GM10847 (cell line): Measurements from ENCODE around the gene ZFYVE9.

ENCODE experiments used
- POLR2A ChIP-seq: IDR thresholded peaks from 2 replicates; pipeline ENCODE4 v1.6.1; 2011; ENCODE audit not compliant: insufficient read length; ENCODE audit errors: extremely low read depth

The ZFYVE9 gene

DNA sequence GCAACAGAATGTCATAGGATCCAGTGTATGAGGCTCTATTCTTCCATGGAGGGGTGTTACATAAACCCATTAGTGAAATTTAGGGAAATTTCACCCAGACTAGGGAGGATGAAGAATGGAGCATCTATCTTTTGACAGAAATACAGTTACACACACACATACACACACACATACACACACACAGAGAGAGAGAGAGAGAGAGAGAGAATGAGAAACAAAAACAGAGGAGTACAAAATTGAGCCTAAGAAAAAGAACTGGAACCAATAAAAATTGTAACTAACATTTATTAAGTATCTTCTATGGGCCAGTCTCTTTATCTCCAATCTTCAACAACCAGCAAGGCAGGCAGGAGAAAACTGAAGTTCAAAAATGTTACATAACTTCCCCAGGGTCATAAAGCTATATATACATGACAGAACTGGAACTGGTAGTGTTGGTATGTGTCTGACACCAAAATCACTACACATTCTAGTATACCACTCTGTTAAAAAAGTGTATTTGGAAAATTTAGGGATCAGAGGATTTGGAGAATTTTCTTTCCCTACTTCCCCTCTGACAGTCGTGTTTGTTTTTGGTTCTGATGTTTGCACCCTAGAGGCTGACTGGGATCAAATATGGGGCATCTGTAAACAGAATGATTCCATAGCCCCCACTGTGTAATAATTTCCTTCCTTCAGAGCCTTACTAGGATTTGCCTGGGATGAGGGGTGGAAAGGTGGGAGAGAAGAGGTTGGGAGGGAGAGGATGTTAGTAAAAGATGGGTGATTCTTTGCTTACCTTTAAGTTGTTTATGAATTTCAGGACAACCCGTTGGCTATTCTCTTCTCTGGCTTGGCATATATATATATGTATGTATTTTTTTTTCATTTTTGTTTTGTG is 1.0 kb upstream of the ZFYVE9 start:
- no peak for TF ChIP-seq POLR2A

- no peak for TF ChIP-seq POLR2A
Observed at GRCh38 chr1:52142220-52143183, 613 bp downstream of the ZFYVE9 start.

DNA sequence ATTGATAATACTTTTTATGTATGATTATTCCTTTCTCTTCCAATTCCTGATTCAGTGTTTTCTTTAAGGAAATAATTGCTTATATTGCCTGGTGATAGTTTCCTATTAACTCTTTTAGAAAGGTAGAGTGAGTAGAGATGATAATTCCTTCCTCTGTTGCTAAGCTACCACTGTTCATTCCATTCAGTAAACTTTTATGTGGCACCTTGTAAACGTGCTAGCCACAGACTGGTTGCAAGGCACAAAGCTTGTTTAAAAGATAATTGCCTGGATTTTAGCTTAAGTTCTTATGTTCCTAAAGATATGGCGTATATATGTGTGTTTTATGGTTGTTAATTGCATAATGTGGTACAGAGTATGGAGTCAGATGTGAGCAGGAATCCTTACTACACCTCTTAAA is 3.2 kb downstream of the ZFYVE9 start:
- no peak for TF ChIP-seq POLR2A

GRCh38 chr1:52150946-52151345 is 9.1 kb downstream of the ZFYVE9 start:
- TF ChIP-seq POLR2A: no peak

DNA sequence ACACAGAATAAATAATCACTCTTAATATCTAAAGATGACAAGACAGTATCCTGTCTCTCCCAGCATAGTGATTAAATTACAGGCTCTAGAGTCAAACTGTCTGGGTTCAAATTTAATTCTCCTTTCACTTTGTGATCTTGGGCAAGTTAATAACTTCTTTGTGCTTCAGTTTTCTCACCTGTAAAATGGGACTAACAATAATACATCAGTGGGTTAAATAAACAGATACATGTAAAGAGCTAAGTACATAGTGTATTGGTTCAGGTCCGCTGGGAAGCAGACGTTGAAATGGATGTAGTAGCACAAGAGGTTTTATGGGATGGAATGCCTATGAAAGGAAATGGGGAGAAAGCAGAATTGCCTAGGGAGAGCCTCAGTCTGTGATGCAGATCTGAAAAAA is 10.7 kb downstream of the ZFYVE9 start:
- TF ChIP-seq POLR2A: no peak

- no peak for TF ChIP-seq POLR2A
Observed at GRCh38 chr1:52153010-52153409, 11.1 kb downstream of the ZFYVE9 start.

DNA sequence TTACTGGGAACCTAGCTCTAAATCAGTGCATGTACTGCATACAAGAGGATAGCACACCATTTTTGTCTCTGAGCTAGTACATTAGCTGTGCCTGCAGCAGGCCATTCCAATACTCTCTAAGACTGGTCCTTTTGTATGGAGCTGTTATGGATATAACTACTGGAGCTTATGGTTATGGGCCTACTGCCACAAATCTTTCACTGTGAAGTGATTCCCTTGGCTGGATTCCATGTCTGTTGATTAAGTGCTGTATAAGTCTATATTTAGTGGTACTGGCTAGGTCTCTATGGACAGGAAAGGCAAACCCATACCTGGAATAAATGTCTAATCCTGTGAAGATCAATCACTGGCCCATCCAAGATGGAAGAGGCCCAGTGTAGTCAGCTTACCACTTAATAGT is 12.0 kb downstream of the ZFYVE9 start:
- no peak for TF ChIP-seq POLR2A

DNA sequence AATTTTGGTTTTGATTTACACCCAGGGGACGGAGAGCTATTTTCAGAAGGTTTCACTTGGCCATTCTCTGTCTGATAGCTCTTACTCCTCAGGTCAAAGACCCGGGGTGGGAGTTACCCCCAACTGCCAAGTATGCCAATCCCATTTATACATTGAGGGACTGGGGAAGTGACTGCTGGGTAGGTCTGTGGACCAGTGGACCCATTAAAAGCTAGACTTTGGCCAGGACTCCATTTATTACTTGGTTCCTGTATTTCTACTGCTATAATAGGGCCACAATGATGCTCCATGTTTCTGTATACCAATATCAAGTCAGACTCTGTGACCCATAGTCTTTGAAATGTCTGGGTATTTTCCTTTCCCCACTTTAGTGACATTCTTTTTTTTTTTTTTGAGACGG is 14.6 kb downstream of the ZFYVE9 start:
- TF ChIP-seq POLR2A: no peak

GRCh38 chr1:52157582-52157981 is 15.7 kb downstream of the ZFYVE9 start:
- TF ChIP-seq POLR2A: no peak

DNA sequence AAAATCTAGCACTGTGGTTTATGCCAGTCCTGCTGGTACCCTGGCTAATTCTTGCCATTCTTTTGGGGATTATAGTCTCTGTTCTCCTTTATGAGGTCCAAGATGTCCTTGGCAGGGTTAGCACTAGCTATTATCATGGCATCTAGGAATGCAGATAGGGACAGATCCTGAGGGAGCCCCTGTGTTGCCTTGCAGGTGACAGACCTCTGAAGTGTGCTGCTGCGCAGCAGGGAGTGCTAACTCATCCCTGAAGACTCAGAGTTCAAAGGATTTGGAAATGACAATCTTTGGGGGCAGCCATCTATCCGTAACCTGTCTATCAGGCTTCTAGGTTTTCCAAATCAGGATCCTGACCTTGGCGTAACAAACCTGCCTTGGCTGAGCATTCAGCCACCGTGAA is 16.3 kb downstream of the ZFYVE9 start:
- TF ChIP-seq POLR2A: no peak

DNA sequence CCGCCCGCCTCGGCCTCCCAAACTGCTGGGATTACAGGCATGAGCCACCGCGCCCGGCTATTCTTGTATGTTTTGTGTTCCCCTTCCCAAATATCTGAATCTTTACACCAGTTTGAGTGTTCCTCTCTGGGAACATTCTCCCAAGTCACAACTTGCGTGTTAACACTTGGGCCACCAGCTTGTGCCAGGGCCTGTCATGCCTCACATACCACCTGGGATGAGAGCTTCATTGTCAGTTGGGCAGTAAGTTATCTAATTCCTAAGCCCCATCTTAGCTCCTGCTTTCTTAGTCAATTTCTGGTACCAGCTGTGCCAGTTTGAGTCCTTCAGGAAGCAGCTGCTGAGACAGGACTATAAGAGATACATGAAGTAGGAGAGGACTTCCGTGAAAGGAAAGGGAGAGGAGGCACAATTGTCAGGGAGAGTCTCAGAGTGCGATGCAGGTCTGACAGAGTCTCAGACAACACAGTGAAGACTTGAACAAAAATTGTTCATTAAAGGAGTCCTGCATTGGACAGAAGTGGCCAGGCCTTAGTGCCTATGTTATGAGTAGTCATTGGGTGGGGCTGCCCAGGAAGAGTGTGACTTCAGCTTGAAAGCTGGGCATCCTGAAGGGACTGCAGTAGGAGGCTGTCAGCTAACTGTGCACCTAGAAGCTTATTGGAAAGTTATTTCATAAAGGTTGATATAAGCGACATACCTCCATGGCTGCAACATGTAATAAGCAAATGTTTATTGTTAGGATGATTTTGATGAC is 17.3 kb downstream of the ZFYVE9 start:
- TF ChIP-seq POLR2A: no peak

DNA sequence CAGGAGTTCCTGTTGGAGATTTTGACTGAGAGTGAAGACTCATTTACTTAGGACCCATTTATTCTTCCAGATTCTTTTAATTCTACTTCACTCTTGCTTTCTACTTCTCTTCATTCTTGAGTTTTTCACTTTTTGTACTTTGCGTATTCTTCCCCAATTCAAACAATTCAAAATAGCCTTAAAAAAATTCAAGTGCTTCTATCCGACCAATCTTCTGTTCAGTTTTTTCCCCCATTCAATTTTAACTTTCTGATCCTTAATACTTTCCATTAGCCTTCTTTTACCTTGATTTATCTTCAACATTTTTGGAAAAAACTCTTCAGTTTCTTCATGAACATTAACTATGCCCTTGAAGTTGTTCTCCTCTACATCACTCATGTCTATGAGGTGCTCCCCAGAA is 21.1 kb downstream of the ZFYVE9 start:
- no peak for TF ChIP-seq POLR2A

GRCh38 chr1:52164604-52165003 is 22.7 kb downstream of the ZFYVE9 start:
- TF ChIP-seq POLR2A: no peak

- TF ChIP-seq POLR2A: no peak
Observed at GRCh38 chr1:52166996-52167753, 25.3 kb downstream of the ZFYVE9 start.

DNA sequence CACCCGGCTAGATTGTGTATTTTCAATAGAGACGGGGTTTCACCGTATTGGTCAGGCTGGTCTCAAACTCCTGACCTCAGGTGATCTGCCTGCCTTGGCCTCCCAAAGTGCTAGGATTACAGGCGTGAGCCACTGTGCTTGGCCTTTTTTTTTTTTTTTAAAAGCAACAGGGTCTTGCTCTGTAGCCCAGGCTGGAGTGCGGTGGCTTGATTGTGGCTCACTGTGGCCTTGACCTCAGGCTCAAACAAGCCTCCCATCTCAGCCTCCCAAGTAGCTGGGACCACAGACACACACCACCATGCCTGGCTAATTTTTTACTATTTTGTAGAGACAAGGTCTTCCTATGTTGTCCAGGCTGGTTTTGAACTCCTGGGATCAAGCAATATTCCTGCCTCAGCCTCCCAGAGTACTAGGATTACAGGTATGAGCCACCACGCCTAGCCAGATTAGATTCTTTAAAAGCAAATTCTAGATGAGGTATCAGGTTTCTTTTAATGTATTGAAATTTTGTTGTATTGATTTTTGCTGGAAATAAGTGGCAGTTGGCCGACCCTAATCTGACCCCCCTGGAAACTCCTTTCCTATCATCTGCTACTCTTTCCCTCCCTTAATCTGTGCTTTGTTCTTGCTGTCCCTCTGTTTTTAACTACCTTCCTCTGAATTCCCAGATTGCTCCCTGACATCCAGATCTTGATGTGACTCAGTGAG is 26.6 kb downstream of the ZFYVE9 start:
- TF ChIP-seq POLR2A: no peak
